ENCODE measurements around the gene FOXJ3.

Gene FOXJ3

DNA sequence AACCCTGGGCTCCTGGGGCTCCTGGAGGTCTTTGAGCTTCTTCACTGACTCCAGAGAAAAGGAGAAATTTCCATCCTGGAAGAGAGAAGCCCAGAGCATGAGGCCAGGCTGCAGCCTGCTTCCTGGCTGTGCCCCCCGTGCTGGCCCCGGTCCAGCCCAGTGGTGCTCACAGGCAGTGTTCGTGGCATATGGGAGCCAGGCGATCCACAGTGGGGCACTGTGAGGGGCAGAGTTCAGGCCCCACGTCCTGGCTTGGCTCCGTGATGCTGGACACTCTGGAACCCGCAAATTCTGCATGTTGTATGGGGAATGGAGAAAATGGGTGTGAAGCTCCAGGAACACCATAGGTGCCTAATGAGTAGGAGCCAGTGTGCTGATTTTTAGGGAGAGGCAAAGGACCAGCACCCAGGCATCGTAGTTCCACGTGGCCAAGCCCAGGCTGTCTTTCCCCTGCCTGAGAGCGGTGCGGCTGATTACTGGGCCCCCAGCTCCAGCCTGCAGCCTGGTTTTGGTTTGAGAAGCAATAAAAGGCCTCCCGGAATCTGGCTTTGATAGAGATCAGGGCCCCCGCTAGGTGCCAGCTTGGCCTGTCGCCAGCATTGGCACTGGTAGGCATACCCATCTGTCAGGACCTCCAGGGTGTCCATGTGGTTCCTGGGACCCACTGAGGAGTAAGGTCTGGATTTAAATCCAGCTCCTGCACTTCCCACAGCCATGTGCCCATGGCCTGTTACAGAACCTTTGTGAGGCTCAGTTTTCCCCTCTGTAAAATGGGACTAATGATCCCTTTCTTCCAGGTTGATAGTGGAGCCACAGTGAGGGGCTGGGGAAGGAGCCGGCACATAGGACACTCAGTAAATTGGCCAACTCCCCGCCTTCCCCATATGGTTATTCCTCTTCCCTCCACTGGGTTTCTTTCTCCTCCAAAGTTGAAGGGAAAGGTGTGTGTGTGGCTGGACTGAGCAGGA lies 171.2 kb downstream of the FOXJ3 start:
- no peak for DNase-seq

DNA sequence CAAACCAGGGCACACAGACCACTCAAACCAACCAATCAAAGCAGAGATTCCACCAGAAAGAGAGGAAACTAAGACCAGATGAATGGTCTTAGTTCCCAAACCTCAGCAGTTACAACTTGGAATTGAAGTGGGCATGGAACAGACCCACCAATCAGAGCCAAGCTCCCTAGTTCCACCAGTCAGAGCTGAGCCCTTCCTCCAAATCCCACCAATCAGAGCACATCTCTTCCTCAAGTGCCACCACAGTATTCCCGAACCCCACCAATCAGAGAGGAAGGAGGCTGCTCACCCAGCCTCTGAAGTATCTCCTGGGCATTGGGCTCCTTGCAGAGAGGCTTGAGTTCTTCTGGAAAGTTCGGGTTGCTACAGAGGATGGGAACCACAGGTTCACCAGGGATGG lies 171.9 kb downstream of the FOXJ3 start:
- no peak for DNase-seq

DNA sequence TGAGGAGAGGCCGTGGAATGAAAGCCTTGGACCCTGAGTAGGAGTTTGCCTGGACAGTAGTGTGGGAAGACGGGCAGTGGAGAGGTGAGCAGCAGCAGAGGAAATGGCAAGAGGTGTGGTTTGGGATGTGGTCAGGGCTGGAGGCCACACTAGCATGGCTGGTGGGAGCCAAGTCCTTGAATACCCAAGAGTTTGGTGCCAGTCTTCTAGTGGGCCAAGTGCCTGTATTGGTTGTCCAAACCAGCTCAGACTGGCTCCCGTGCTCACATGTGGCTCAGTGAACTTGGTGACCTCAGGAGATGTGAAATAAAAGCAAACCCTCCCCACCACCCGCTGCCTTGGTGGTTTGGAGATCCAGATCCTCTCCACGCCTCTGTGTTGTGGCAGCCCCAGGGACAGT lies 172.9 kb downstream of the FOXJ3 start:
- DNase-seq: no peak

DNA sequence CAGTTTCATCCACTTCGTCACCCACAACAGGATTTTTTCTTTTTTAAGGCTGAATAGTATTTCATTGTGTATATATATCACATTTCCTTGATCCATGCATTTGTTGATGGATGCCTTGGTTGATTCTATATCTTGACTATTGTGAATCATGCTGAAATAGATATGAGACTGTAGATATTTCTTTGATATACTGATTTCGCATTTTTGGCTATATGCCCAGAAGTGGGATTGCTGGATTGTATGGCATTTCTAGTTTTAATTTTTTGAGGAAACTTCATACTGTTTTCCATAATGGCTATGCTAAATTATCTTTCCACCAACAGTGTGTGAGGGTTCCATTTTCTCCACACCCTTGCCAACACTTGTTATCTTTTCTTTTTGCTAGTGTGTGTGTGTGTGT lies 176.8 kb downstream of the FOXJ3 start:
- DNase-seq: no peak

DNA sequence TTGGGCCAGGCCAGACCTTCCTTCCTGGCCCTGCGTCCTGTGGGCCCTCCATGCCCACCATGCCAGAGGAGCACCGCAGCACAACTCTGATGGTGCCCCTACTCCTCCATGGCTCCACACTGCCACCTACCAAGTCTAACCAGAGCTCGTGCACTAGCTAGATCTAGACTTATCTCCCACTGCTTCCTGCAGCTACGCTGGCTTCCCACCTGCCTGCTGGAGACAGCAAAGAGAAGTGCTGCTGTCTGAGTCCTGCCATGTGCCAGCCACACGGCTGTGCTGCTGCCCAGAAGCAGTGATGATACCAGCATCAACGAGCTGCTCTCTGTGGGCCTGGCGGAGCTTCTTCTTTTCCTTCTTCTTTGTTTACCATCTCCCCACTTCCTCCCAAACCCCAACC lies 177.4 kb downstream of the FOXJ3 start:
- no peak for DNase-seq

DNA sequence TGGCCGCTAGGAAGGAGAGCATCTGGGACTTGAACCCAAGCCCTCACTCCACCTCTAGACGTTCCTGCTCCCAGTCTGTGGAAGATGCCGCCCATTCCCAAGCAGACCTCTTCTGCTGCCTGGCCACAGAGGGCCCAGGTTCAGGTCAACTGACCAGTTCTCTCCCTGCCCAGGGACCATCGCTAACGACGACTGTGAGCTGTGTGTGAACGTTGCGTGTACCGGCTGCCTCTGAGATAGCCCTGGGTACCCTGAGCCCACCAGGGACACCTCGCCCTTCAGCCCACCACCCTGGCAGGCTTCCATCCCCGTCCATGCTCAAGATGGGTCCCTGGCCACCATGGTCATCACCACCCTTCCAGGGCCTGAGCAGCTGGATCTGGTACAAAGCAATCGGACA lies 179.7 kb downstream of the FOXJ3 start:
- no peak for DNase-seq

DNA sequence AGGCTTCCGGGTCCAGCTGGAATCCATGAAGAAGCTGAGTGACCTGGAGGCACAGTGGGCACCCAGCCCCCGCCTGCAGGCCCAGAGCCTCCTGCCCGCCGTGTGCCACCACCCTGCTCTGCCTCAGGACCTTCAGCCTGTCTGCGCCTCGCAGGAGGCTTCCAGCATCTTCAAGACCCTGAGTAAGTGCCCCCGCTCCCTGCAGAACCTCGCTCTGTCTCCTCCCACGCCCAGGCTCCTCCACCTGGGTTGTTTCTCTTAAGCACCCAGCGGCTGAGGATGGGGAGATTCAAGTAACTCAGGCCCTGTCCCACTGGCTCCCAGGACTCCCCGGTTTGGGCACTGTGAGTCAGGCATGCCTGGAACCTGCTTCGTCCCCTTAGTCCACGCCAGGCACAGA lies 180.3 kb downstream of the FOXJ3 start:
- DNase-seq: no peak

DNA sequence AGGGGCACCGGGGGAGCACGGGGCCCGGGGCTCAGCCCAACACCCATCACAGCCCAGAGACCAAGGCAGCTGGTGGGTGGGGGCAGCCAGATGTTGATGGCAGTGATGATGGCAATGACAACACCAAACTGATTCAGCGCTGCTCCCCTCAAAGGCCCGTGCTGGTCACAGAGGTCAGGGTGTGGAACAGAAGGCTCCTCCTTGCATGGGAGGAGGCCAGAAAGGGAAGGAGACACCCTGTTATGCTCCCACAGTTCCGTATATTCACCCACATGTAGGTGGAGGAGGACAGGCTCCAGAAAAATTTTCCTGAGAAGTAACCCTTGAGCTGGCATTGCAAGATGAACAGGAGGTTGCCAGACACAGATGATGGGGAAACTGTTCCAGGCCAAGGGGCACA lies 181.4 kb downstream of the FOXJ3 start:
- DNase-seq: no peak

DNA sequence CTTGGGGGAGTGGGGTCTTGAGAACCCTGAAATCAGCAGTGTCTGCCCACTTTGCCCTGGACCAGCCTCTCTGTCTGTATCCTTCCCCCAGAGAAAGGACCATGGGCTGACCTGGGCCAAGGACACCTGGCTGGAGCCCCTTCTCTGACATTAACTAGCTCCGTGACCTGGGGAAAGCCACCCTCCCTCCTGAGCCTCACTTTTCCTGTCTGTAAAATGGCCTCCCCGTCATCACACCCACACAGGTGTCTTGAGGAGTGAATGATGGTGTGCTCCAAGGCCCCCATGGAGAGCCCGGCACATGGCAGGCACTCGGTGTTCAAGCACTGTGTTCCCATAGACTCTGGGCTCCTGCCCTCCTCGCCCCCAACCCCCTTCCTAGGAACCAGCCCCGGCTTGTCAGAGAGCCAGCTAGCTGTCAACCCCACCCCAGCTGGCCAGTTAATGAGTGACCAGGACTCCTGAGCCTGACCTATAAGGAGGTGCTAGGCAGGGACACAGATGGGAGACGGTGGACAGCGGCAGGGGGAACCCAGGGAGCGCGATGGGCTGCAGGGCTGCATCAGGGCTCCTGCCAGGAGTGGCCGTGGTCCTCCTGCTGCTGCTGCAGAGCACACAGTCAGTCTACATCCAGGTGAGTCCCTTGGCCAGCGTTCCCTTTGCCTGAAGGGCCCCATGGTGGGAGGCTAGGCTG lies 182.0 kb downstream of the FOXJ3 start, which contains the start of gene GUCA2B:
Gene GUCA2B (plus strand): TSS at position 504 of the 694 bp plus-strand sequence. CDS start 41 bp downstream, at position 545.
- DNase-seq: no peak

DNA sequence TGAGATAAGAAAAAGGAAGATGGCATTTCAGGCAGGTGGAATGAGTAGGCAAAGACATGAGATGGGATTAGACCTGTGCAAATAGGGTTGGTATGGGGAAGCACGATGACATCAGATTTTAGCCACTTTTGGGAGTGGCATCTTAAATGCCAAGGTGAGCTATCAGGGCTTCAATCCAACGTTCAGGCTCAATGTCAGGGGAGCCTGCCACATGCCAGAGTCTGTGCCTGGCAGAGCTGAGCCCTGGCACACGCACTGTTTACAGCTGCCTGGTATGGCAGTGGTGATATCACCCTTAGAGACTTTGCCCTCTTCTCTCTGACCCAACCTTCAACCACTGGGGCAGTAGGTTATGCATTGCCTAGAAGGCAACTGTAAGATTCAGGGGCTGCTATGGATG lies 182.9 kb downstream of the FOXJ3 start:
- DNase-seq: no peak

DNA sequence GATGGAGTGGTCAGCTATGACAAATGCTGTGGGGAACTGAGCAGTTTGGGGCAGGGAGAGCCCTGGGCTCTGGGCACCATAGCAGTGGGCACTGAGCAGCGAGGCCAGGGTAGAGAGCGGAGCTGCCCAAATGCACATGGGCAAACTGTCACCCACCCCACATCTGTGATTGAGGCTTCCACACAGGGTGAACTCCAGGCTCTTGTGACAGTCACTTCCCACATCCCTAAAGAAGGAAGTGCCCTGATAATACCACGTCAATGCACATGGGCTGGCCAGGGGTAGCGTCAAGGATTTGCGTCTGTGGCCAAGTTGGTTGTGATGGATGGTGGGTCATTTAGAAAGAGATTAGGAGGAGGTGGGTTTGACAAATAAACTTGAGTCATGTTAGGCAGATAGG lies 184.4 kb downstream of the FOXJ3 start:
- DNase-seq: no peak

DNA sequence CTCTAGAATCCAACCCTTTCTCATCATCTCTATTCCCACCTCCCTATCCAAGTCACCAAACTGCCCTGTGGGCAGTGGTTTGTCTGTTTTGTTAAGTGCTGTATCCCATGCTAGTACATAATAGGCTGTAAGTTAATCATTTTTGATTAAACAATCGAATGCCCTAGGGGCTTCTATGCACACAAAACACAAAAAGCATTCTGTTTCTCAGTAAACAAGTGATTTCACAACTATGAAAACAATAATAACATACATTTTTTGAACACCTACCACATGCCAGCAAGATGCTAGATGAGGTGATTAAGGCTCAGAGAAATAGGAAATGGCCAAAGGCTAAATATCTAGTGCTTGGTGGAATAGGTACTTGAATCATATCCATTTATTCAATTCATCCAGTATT lies 186.9 kb downstream of the FOXJ3 start:
- no peak for DNase-seq

DNA sequence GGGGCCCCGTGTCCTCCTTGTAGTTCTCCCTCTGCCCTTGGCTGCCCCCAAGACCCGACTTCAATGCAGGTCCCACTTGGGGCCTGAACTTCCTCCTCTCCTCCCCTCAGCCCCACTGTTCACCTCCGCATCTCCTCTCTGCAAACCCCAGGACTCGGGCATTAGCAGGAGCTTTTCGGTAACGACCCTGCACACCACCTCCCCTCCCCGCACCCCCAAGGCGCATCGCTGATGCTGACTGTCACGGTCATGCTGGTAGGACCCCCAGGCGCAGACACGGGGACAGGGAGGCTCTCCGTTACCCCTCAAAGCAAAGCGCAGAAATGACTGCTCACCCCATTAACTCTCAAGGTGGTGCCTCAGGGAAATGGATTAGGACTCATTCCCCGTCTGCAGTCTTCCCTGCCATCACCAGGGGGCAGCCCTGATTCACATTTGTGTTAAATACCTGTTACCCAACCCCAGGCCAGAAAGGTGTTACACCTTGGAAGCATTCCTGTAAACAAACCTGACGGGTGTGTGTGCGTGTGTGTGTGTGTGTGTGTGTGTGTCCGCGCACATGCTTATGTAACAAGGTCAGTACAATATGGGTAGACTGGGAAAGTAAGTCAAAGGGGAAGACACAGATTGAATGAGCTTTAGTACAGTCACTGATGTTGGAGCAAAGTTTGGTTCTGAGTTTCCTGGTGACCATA lies 188.3 kb downstream of the FOXJ3 start:
- peak; percentile 20 for DNase-seq

DNA sequence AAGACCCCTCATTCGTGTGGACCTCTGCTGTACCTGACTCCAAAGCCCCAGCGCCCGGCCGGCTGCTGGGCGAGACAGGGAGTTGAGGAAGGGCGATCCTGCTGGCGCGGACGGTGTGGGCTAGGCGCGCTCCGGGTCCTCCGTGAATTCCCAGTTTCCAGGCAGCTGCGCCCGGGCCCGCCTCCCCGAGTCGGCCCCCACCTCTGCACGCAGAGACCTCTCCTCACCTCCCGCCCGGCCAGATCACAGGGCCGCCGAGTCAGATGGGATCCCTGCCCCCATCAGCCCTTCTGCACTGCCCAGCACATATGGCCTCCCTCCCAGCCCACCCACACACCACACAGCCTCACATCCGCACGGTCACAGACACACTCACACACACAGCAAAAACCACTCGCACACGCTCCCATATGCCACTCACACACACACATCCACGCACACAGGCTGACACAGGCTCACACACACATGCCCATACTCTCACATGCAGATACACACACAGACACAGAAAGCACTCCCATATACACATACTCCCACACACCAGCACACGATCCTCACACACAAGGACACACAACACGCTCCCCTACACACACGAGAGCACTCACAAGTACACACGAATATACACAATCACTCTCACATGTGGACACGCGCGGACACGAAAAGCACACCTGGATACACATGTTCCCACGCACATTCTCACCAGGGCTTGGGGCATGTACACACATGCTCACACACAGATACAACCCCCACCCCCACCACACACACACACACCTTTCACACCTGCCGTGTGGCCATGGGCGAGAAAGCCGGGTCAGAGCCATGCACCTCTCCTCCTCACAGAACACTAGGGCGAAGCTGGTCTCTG lies 189.0 kb downstream of the FOXJ3 start:
- no peak for DNase-seq

DNA sequence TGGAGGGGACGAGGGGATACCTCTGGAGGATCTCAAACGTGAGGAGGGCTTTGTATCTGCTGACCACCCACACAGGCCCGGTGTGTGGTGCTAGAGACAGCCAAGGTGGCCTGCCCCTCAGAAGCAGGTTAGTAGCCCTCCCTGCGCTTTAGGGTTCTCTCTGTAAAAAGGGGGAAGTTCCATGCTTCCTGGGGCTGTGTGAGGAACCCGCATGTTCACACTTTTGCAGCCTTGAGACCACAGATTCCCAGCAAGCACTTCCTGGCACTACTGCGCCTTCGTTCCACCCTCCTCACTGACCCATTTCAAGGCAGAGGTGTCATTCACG lies 189.7 kb downstream of the FOXJ3 start:
- DNase-seq: no peak

DNA sequence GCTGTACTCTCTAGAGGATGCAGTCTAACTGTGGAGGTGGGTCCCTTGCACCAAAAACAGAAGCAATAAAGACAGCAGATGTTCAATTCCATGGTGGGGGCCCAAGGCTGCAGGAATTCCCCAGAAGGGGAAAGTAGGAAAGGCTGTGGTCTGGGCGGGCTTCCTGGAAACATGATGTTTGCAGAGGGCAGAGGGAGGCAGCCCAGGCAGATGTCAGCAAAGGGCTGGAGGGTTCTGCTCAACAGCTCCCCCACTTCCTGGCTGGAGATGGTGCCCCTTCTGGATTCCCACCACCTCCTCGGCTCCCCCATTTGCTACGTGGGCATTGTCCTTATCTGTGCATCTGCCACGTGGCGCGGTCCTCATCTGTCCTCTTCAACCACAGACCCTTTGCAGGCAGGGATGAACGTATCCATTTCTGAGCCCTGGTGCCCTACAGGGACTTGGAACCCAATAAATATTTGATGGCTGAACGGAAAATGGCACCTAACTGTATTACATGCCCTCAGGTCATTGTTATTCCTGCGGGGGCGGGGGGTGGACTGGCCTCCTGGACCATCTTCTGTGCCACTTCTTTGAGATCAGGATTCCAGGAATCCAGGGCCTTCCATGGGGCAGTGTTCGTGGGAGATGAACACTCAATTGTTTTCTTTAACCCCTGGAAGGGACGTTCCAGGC lies 190.2 kb downstream of the FOXJ3 start:
- no peak for DNase-seq

DNA sequence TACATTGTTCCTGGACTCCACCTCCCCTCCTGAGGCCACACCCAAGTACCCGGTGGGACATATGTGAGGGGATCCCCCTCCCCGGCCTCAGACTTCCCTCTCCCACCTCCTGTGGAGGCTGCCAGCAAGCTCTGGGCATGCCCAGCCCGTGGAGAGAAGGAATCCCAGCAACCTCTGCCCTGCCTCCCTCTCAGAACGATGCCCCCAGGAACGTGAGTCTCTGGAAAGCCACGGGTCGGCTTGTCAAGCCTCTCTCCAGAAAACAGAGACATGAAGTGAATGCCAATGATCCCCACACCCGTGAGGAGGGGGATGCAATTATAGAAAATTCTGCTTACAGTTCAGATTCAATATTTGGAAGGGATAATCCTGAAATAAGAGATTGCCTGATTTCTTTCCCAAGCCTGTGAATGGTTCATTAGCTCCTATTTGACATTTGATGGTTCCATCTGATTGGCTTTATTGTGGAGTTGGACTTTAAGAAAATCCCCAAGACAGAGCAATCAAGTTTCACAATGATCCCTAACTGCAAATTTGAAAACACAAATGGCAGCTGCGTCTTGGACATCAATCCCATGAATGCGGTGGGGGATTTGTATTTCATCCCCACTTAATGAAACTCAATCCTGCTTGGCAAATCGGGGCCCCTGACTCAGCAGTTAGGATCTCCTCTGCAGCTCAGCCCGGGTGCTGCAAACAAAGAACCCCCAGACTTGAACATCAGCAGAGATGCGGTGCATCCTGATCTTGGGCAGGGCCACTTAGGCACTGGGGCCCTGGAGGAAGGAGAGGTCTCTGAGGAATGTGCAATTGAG lies 190.9 kb downstream of the FOXJ3 start:
- DNase-seq: no peak

DNA sequence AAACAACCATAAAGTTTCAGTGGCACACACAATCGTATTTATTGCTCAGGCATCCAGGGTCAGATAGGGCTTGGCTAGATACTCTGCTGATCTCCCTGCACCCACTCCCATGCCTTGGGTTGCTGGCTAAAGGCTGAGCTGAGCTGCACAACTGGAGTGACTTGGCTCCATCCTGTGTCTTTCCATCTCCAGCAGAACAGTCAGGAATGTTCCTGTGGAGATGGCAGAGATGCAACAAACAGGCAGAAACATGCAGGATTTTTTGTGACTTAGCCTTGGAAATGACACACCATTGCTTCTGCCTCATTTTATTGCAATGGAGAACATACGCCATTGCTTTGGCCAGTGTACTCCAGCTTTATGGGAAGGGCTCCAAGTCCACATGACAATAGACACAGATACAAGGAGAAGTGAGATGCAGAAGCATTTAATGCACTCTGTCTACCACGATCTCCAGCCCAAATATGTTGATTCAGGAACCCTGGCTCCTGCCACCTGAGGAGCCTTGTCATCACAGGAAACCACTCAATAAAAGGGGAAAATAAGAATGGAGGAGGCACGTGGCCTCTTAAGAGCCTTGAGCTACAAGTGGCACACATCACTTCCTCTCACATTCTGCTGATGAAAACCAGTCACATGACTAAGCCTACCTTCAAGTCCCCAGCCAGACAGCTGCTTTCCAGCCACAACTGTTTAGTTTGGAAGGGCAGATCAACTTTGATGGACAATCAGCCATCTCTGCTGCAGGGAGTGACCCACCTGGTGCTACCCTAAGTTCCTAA lies 191.9 kb downstream of the FOXJ3 start:
- no peak for DNase-seq

DNA sequence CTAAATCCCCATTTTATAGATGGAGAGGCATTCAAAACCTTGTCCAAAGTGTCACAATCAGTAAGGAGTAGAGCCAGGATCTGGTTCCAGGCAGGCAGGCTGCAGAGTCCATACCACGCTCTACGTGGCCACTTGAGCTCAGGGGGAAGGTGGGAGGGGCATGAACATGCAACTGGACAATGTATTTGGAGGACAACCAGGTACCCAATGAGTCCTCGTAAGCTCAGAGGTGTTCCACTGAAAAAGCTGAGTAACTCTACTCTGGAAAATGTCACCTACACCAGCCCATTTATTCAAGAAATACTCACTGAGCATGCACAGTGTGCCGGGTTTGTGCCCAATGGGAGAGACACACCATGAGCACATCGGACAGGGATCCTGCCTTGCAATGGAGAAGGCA lies 193.1 kb downstream of the FOXJ3 start:
- no peak for DNase-seq

DNA sequence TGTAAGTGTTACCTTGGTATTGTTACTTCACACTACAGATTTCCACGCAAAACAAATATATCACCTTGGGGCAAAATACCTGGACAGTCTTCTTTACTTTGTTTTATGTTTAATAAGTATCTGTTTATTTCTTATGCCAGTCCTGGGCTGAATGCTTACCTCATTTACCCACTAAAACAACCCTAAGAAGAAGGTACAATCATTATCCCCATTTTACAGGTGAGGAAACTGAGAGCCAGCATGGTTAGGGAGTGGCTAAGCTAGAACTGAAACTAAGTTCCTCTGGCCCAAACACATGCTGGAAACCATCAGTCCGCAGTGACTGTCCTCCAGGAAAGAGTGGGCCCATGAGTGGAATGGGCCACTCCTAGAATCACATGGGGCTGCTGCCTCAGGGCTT lies 194.8 kb downstream of the FOXJ3 start:
- DNase-seq: no peak
